NCI-H1048 (cell line): ENCODE results near the gene TNS3.

ENCODE experiments used
- DNase-seq: peaks from one replicate; lab custom pipeline; 2025; lab: John Stamatoyannopoulos, UW

The TNS3 gene

DNA sequence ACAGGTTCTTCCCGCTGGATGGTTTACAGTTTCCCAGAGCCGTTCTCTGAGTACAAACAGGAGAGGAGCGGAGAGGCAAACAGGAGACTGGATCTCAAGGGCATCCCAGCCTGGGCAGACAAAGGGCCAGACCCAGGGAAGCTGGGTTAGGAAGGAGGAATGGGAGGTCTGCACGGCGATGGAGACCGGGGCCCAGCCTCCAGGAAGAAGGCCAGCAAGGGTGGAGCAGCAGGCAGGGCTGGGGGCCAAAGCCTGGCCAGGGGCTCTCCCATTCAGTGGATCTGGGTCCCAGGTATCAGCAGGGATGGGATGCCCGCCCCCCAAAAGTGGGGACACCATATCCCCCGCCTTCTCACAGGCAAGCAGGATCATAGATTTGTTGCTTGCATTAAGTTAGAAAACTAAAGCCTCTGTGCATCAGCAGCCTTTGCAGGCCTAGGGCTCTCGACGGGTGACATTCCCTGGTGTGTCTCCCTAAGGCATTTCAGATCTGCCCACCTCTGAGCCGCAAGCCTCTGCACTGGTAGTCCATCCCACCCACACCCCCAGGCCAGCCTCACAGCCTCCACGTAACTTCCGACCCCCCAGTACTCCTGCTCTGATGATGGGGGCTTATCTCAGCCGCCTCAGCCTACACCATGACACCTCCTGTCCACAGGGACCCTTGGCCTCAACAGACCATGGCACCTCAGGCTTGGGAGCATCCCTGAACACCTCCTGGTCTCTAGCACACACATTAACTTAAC is 59.9 kb downstream of the TNS3 start:
- no peak for DNase-seq

GRCh38 chr7:47521011-47521795 is 60.7 kb downstream of the TNS3 start:
- no peak for DNase-seq

GRCh38 chr7:47520406-47520805 is 61.5 kb downstream of the TNS3 start:
- no peak for DNase-seq

- no peak for DNase-seq
Observed at GRCh38 chr7:47518827-47519226, 63.1 kb downstream of the TNS3 start.

DNA sequence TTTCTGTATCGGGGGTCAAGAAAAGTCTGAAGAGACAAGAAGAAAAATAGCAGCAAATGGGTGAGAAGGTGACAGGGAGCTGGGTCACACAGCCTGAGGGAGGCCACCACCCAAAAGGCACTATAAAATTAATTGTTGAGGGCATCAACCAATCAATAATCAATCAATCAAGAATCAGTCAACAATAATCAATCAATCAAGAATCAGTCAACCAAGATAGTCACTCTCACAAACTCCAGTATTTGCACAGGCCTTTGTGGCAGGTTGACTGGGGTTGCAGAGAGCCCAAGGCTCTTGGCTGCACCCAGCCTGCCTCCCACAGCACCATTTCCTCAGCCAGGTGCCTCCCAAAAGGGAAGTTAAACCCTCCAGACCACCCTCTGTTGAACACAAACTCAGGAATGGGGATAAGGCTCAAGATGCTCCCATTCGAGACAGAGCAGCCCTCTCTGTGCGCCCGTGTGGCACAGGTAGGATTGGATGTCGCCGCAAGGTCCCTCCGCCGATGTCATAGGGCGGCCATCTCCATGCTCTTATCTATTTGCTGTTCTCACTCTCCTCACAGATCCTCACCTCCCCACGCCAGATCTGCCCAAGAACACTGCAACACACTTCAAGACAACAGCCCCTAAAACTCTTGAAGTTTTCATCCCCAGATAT is 64.0 kb downstream of the TNS3 start:
- no peak for DNase-seq

GRCh38 chr7:47516985-47517600 is 64.8 kb downstream of the TNS3 start:
- no peak for DNase-seq

- DNase-seq, result no peak
Observed at GRCh38 chr7:47516386-47516785, 65.5 kb downstream of the TNS3 start.

DNA sequence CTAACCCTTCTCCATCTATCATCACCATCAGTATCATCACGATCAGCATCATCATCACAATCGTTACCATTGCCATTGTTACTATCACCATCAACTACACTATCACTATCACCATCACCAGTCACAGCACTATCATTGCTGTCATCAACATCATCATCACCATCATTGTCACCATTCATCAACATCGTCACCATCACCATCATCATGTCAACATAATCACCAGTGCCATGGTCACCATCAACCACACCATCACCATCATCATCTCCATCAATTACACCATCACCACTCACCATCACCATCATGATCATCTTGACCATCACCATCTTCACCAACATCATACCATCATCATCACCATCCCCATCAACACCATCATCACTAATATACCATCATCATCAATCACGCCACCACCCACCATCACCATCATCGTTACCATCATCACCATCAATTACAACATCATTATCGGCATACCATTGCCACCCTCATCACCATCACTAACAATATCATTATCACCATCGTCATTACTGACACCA is 66.5 kb downstream of the TNS3 start:
- no peak for DNase-seq

GRCh38 chr7:47514818-47515217 is 67.1 kb downstream of the TNS3 start:
- DNase-seq, result no peak

DNA sequence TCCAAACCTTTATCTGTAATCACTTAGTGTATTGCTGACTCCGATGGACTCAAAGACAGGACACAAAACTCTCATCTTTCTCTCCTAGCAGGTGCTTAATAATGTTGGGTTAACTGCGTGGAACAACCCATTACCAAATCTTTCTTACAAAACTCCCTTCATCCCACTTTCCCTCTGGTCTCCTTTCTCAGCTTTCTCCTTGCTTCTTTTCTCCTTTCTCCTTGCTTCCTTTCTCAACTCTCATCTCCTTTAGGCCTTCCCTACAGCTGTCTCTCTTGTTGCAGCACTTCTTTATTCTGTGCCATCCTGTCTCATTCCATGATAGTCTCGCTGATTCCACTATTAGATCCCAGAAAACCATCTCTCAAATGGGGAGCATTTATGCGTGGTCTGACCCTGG is 67.5 kb downstream of the TNS3 start:
- no peak for DNase-seq

DNA sequence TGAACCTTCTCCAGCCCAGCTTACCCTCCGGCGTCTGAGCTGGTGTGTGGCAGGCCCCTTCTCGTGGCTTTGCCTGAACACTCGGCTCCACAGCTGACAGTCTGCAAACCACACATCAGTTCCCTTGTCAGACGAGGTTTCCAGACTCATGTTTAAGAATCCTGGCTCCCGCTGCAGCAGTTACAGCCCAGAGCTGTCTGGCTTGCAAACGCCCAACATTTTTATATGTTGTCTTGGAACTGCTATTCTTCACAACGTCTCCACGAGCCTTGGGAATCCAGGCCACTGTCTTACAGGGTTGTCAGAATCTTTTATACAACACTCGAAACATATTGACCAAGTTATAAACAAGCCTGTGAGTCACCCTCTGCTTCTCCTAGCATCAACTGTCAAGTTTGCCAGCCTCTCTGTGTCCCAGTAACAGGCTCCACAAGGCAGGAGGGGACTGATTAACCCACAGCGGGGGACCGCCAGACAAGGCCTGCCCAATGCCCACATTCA is 68.1 kb downstream of the TNS3 start:
- no peak for DNase-seq

DNA sequence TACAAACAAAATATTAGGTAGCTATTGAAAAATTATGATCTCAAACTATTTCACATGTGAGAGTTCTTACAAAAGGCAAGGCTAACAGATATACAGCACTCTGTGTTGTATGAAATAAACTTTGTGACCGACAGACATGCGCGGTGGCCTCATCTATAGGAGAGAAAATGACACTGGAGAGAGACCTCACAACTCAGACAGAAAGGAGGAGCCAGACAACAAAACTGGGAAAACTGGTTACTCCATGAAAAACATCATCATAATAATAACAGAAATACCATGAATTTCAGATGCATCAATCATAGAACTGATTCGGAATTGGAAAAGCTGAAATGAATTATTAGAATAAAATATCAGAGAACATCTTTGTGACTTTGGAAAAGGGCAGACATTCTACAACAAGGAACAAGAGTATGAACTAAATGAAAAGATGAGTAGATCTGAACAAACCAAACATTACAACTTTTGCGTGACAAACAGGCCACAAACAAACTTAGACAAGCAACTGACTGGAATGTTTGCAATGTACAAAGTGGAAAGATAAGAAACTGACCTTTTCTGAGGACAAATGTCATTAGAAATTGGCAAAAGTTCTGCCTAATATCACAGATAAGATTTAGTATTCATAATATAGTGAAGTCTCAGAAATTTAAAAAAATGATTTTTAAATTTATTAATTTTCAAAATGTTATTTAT is 69.3 kb downstream of the TNS3 start:
- DNase-seq, result no peak

DNA sequence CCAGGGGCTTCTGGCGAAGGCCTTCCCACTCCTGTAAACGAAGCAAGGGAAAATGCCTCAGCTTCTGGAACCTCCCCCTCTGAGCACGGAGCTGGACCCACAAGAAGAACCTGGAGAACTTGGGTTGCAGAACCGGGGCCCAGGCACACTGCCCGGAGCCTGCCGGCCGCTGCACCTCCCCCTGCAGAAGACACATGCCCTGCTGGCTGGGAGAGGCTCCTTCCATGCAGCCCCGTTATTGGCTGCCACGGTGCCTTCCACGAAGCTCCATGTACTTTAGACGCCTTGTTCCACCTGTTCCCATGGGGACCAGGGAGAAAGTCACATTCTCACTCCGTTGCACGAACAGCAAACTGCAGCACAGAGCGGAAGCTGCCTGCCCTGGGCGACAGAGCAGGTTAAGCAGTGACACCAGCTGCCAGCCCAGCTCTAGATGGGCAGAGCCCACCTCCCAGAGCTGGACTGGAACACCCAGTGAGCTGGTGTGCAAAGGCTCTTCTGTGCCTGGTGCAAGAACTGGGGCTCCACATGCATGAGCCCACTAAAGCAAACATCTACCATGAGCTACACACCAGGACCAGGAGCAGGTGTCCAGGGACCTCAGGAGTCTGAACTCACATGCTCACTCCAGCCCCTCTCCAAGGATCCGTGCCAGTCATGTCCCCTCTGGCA is 70.1 kb downstream of the TNS3 start:
- DNase-seq, result no peak

DNA sequence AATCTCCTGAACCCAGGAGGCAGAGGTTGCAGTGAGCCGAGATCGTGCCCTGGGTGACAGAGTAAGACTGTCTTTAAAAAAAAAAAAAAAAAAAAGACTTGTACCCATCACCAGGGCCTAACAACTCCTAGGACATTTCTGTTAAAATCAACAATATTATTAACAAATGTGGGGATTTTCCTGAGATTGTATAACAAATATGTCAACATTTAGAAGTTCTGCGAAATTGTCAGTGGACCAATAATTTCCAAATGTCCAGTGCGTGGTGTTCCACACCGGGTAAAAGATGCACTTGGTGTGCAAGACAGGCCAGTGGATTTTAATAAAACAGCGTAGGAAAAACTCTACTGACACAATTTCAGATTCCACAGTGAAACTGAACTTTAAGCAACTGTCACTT is 71.1 kb downstream of the TNS3 start:
- DNase-seq, result no peak

DNA sequence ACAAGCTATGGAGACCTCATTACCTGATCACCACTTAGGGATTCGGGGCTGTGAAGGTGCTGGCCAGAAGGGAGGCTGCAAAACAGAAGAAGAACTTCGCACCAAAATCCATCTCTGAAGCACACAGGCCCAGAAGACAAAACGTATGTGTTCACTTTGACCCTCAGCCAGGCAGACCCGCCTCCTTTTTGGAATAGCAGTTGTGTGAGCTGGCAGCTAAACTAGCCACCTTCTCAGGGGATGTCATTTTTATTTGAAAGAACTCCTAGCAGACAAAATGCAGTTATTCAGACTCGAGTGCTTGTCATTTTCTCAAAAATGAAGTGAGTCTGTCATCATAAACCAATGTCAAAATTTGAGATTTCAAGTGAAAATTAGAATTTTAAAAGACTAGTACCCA is 71.7 kb downstream of the TNS3 start:
- DNase-seq, result no peak

DNA sequence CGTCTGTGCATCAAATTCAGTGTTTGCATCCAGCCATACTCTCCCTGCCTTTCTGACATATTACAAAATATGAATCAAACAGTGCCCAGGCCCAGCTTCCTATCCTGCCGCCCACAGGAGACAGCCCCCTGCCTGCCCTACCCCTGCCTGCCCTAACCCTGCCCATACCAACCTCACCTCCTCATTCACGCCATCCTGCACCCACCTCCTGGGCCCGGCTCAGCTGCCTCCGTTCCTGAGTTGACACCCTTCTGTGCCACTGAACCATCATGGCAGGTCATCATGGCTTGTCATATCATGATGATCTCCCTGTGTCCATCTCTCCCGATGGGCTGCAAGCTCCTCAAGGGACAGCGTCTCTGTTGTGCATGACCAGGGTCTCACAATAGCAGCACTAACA is 72.3 kb downstream of the TNS3 start:
- DNase-seq, result no peak

DNA sequence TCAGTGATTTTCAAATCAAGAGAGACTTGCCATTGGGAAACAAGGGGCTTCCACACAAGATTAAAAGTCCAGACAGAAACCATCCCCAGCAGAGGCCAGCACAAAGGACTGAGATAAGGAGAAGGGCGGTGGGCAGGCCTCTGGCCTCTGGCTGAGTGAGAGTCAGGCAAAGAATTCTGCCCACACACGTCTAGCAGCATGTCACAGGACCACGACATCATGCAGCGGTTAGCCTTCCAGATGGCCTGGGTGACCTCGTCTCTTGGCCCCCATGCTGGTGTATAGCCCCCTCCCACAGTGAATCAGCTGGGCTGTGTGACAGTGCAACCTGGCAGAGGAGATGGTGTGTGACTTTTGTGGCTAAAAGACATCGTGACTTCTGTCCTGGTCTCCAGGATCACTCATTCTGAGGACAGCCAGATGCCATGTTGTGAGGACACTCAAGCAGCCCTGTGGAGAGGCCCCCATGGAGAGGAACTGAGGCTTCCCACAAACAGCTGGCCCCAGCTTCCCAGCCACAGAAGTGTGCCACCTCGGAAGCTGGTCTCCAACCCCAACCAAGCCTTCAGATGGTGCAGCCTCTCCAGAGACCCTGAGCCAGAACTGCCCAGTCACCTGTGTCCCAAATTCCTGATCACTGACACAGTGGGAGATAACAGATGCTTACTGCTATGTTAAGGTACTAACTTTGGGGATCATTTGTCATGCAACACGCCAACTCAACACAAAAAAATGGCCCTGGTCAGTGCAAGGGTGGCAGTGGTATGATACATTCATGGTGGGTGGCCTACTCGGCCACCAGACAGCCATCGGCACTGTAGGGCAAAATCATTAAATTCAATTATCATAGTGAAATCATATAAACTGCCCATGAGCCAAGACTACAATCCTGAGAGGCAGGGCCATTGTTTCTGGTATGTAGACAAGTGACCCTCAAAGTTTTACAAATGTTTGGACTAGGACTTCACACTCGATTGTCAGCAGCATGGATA is 73.2 kb downstream of the TNS3 start:
- no peak for DNase-seq

DNA sequence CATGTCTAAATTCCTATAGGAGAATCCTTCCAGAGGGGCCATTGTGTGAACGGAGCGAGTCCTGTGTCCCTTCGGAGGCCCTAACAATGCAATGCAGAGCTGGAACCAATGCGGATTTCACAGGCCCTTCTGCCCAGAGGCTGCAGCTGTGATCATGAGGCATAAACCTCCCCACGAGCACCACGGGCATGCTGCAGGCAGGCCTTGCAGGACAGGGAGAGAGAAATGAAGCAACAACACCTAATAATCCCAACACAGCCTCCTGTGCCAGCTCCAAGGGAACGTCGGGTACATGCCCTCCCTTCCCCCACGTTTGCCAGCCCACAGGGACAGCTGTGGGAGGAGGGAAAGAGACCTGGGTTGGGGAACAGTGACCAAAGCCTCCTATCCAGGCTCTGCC is 74.4 kb downstream of the TNS3 start:
- DNase-seq, result no peak

GRCh38 chr7:47506382-47507339 is 75.2 kb downstream of the TNS3 start:
- no peak for DNase-seq
